PFSK-1 (cell line): ENCODE results near the gene ITGA8.

Source experiments
- FOXP2 ChIP-seq: optimal IDR thresholded peaks from 2 replicates; pipeline ENCODE3; 2011; ENCODE audit warnings: borderline replicate concordance, control low read depth, inconsistent platforms; ENCODE audit not compliant: insufficient read depth; ENCODE audit errors: extremely low read length, extremely low read depth
- POLR2AphosphoS5 ChIP-seq: IDR thresholded peaks from 2 replicates; pipeline ENCODE4 v1.6.1; 2012; ENCODE audit warnings: low read depth, mild to moderate bottlenecking, control low read depth, low read length, moderate library complexity
- REST ChIP-seq, 2 experiments: IDR thresholded peaks; 2 replicates each; pipeline versions ENCODE4 v1.6.1 to v1.8.0; 2011 to 2012; ENCODE audit warnings: low read depth in 2 of 2, low read length in 2 of 2, control low read depth in 1 of 2, inconsistent platforms in 1 of 2, mild to moderate bottlenecking in 1 of 2, moderate library complexity in 1 of 2; ENCODE audit not compliant: insufficient read depth in 1 of 2
- SIN3A ChIP-seq: IDR thresholded peaks from 2 replicates; pipeline ENCODE4 v1.6.1; 2012; ENCODE audit warnings: mild to moderate bottlenecking, low read length, moderate library complexity, borderline replicate concordance; ENCODE audit not compliant: insufficient read depth
- TAF1 ChIP-seq: IDR thresholded peaks from 2 replicates; pipeline ENCODE4 v1.6.1; 2012; ENCODE audit warnings: low read length, control low read depth, borderline replicate concordance; ENCODE audit not compliant: insufficient read depth

GRCh38 chr10:15684768-15685167, 35.0 kb downstream of the ITGA8 start:
- no peak for TF ChIP-seq POLR2AphosphoS5
- no peak for TF ChIP-seq TAF1
- TF ChIP-seq SIN3A = no peak
- no peak for TF ChIP-seq FOXP2
- TF ChIP-seq REST (IDR thresholded peaks at IDR 0.05; ENCODE audit: insufficient read depth in 1 of 2, low read depth in 2 of 2, low read length in 2 of 2) = no peak
